NCI-H2196 treated with DMSO at 0.1 percent for 48 hours (cell line): ENCODE data around the gene CWC22.

Source experiments
- DNase-seq: peaks from one replicate; lab custom pipeline; 2025; ENCODE audit not compliant: unreplicated experiment; lab: John Stamatoyannopoulos, UW

The CWC22 gene

GRCh38 chr2:179900655-179901054 lies 106.4 kb downstream of the CWC22 start:
- no peak for DNase-seq

- DNase-seq = no peak
These were observed 107.4 kb downstream of the CWC22 start for GRCh38 chr2:179899666-179900065.

DNA sequence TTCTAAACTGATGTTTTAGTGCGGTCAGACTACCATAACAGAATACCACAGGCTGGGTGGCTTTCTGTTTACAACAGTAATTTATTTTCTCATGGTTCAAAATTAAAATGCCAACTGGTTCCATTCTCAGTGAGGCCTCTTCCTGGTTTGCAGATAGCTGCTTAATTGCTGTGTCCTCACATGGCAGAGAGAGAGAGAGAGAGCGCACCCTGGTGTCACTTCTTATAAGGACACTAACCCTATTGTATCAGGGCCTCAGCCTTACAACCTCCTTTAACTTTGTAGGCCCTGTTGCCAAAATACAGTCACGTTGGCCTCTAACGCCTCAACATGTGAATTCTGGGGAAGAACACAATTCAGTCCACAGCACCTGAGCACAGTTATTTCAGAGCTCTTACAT lies 108.2 kb downstream of the CWC22 start:
- DNase-seq = no peak
